Small intestine (tissue), 7 donors: Measurements from ENCODE around the gene CXADR. TPM values are rescaled to one million over a fixed set of nuclear protein-coding genes. Genes with fewer than 3 reads are reported as not detected.
"Not testable (repeated sequence)": the region's sequence is repeated elsewhere in the genome, so short reads cannot be mapped to it uniquely, and the experiment has no call there.

Experiments used
- DNase-seq, 2 donors: peaks; one replicate each; pipeline versions ENCODE4 v3.0.0 to v3.0.0-alpha.2; 2013
- FAIRE-seq: peaks from 2 replicates; lab custom pipeline; 2012; peaks lifted over from hg19 to GRCh38; lab: Jason Lieb, UNC
- H3K27ac ChIP-seq, 3 donors: one replicate each; pipeline ENCODE4 v1.5.1; 2013; ENCODE audit warnings: low read length in 2 of 3, mild to moderate bottlenecking in 2 of 3, control low read depth in 1 of 3, inconsistent platforms in 1 of 3, low read depth in 1 of 3, moderate library complexity in 1 of 3
- H3K27me3 ChIP-seq, 3 donors: one replicate each; pipeline ENCODE4 v1.6.1; 2013; ENCODE audit warnings: low read length in 3 of 3, inconsistent platforms in 1 of 3; ENCODE audit not compliant: control insufficient read depth in 3 of 3, insufficient read depth in 3 of 3
- H3K36me3 ChIP-seq, 3 donors: one replicate each; pipeline ENCODE4 v1.6.1; 2013; ENCODE audit warnings: low read length in 3 of 3, inconsistent platforms in 1 of 3, low read depth in 1 of 3, mild to moderate bottlenecking in 1 of 3, moderate library complexity in 1 of 3; ENCODE audit not compliant: control insufficient read depth in 3 of 3, insufficient read depth in 2 of 3
- H3K4me1 ChIP-seq, 3 donors: one replicate each; pipeline ENCODE4 v1.6.1; 2013; ENCODE audit warnings: low read length in 2 of 3, inconsistent platforms in 1 of 3, low read depth in 1 of 3, mild to moderate bottlenecking in 1 of 3, moderate library complexity in 1 of 3; ENCODE audit not compliant: control insufficient read depth in 3 of 3, insufficient read depth in 2 of 3
- H3K4me3 ChIP-seq, 3 donors: one replicate each; pipeline ENCODE4 v1.5.1; 2013; ENCODE audit warnings: low read length in 3 of 3, control low read depth in 1 of 3, inconsistent platforms in 1 of 3, low read depth in 1 of 3, mild to moderate bottlenecking in 1 of 3, moderate library complexity in 1 of 3
- H3K9me3 ChIP-seq, 2 donors: one replicate each; pipeline ENCODE4 v1.6.1; 2013; ENCODE audit warnings: low read depth in 1 of 2, low read length in 1 of 2; ENCODE audit not compliant: control insufficient read depth in 2 of 2, insufficient read depth in 1 of 2
- WGBS, 3 donors: extraction: QIAGEN DNeasy Blood & Tissue Kit; methylation state at CpG; one replicate each; pipeline ENCODE4 v1.1.7; 2013; 5-methylcytosine and 5-hydroxymethylcytosine counted together
- polyA plus RNA-seq, 4 donors: library from polyadenylated mRNA; stranded (reverse) in 3 of 4; unstranded in 1 of 4; fragments of 200-250 nt in 3 of 4; fragments of 120-200 nt in 1 of 4; gene quantifications; one replicate each; pipeline versions ENCODE4 v1.2.1 to v1.2.3, GENCODE V29; 2013
- donor health status: healthy with polysubstance abuse.
- donor health status: control.
- donor health status: control.
- donor health status: Bipolar disorder and iron deficiency.
- donor health status: healthy.

The CXADR gene
- polyA plus RNA-seq, 4 donors: 12.5 to 64.8 (median 35.7) TPM

DNA sequence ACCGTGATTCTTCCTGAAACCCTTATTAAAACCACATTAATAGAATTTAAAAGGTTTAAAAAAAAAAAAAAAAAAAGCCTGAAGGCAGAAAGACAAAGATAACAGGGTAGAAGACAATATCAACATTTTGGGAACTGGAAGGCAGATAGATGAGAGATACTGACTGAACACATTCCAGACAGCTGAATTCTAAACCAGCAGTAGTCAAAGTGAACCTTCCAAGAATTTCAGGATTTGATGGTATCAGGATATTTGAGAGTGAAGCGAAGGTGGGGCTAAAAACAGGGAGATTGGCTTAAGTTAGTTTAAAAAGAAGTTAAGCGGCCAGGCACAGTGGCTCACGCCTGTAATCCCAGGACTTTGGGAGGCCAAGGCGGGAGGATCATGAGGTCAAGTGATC is 5.3 kb upstream of the CXADR start:
- WGBS, 3 donors: 77 to 87% (median 86%) methylated on average over 5 of the region's 5 CpGs
- no peak for FAIRE-seq

DNA sequence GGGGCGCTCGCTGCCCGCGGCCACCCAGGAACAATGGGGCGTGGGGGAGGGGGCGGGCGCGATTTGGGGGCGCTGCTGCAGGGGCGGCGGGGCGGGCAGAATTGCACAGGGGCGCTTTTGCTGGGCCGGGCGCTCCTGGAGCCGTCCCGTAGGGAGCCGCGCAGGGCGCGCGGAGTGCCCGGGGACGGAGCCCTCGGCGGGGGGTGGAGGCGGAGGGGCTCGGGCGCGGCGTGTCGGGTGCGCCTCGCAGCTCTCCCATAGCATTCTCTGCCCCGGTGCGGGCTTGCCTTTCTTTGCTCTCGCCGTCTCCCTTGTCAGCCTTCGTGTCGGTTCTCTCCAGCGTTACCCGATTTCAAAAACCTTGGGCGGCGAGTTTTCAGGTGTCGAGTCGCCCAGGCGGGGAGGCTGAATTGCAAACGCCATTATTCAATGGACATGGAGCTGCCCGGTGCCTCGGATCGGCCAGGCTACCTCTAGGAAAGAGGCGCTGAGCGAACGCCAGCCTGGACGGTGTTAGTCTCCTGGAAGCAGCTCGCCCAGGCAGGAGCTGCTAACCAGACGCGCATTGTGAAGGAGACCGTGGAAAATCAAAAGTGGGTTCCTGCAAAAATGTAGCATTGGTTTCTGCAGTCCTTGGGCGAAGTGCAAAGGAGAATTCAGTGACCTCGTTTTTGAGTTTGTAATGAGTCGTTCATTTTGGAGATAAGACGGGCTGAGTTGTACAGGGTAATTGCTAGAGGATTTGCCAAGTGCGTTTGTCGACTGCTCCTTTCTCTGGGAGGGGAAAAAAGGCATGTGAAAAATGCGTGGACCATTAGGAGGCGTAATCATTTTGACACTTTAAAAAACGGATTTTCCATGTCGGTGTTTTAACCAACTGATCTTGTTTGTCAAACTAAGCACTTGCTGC is 626 bp downstream of the CXADR start:
- DNase-seq (peak; percentile 75 to 81), FAIRE-seq (no peak)
- Histone ChIP-seq H3K27me3 (peaks cover 0 to 2% (median 0%) of the 10 kb centered on the region in 3 donors), H3K4me1 (peaks cover 0 to 6% (median 0%) of the 10 kb centered on the region in 3 donors), H3K9me3 (no peaks in the 10 kb centered on the region), H3K36me3 (peaks cover 0 to 8% (median 0%) of the 10 kb centered on the region in 3 donors), H3K27ac (peak overlapping the region; percentile 75 to 98 (median 91)), H3K4me3 (peak overlapping the region; percentile 63 to 96 (median 89))
- 1 to 2% (median 1%) methylated on average over 39 to 69 of the region's 69 CpGs for WGBS, 3 donors

More for the DNA sequence above, 5.3 kb upstream of the CXADR start:
- Histone ChIP-seq H3K9me3 (peaks cover 1 to 14% of the 10 kb centered on the region in 2 donors), H3K36me3 (peaks cover 0 to 4% (median 0%) of the 10 kb centered on the region in 3 donors), H3K27ac (no peak overlapping the region), H3K4me3 (no peak overlapping the region), H3K27me3 (no peaks in the 10 kb centered on the region), H3K4me1 (no peaks in the 10 kb centered on the region)
- no peak for DNase-seq

GRCh38 chr21:17514124-17514845 is 1.4 kb downstream of the CXADR start:
- DNase-seq (peak; percentile 55), FAIRE-seq (no peak)
- WGBS, 3 donors: 38 to 45% (median 40%) methylated on average over 13 of the region's 13 CpGs
- peak overlapping the region; percentile 75 to 98 (median 91) for H3K27ac ChIP-seq
- H3K4me1 ChIP-seq: peaks cover 0 to 6% (median 5%) of the 10 kb centered on the region in 3 donors
- H3K9me3 ChIP-seq: no peaks in the 10 kb centered on the region
- H3K4me3 ChIP-seq: peak overlapping the region; percentile 25 to 96 (median 89)
- H3K36me3 ChIP-seq: peaks cover 0 to 12% (median 0%) of the 10 kb centered on the region in 3 donors
- peaks cover 0 to 2% (median 0%) of the 10 kb centered on the region in 3 donors for H3K27me3 ChIP-seq

DNA sequence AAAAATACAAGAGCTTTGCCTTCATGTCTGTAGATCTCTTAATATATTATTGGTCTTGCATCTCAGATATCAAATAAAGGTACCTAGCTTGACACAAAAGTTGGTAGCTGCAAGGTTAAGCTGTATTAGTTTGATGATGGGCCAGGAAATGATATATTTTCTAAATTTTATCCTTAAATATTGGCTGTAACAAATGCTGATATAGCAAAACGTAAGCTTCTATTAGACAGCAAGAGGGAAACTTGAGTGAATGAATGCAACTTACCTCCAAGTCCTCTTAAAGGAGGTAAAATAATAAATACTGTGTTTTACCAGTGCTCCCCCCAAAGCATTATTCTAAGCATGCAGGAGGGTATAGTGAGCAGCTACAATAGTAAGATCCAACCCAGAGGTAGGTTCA is 4.2 kb downstream of the CXADR start:
- DNase-seq, H3K9me3 ChIP-seq, H3K4me1 ChIP-seq, H3K27me3 ChIP-seq, H3K4me3 ChIP-seq, H3K27ac ChIP-seq: not testable (repeated sequence)
- WGBS, 3 donors: 86 to 93% (median 88%) methylated on average over 1 of the region's 1 CpG
- peak; percentile 30 for FAIRE-seq
- peaks cover 0 to 19% (median 1%) of the 10 kb centered on the region in 3 donors for H3K36me3 ChIP-seq

GRCh38 chr21:17519208-17519738 is 6.4 kb downstream of the CXADR start:
- no peak for DNase-seq
- H3K9me3 ChIP-seq: no peaks in the 10 kb centered on the region
- peaks cover 0 to 2% (median 0%) of the 10 kb centered on the region in 3 donors for H3K27me3 ChIP-seq
- 57 to 78% (median 71%) methylated on average over 2 of the region's 2 CpGs for WGBS, 3 donors
- FAIRE-seq: no peak
- H3K4me1 ChIP-seq: peaks cover 0 to 17% (median 11%) of the 10 kb centered on the region in 3 donors
- H3K4me3 ChIP-seq: no peak overlapping the region
- H3K36me3 ChIP-seq: peaks cover 0 to 28% (median 1%) of the 10 kb centered on the region in 3 donors
- no peak overlapping the region for H3K27ac ChIP-seq

GRCh38 chr21:17519965-17520609 is 7.2 kb downstream of the CXADR start:
- FAIRE-seq (no peak), DNase-seq (peak in 1 of 2 donors; percentile 30)
- Histone ChIP-seq H3K27ac (no peak overlapping the region), H3K36me3 (peaks cover 0 to 31% (median 1%) of the 10 kb centered on the region in 3 donors), H3K9me3 (no peaks in the 10 kb centered on the region), H3K4me1 (peaks cover 0 to 17% (median 11%) of the 10 kb centered on the region in 3 donors), H3K4me3 (no peak overlapping the region), H3K27me3 (peaks cover 0 to under 1% (median 0%) of the 10 kb centered on the region in 3 donors)
- 75 to 83% (median 83%) methylated on average over 8 of the region's 8 CpGs for whole genome bisulfite sequencing, 3 donors

DNA sequence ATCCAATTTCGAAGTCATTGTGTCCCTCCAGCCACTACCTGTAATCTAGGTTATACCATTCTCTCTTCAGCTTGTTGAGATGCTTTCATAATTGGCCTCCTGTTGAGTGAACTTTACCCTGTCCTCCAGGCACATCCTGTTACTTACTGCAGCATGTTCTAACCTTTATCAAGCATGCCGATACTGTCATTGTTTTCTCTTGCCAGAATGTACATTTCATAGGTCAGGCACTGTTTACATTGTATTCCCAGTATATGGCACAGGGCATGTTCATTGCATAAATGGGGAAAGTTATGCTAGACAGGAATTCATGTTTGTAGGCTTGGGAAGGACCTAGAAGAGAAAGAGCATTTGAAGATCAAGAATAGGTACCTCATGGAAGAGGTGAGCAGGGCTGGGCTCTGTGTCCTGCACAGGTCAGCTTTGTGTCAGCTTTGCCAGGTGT is 10.2 kb downstream of the CXADR start:
- no peaks in the 10 kb centered on the region for H3K27me3 ChIP-seq
- 16 to 51% (median 40%) methylated on average over 2 of the region's 2 CpGs for WGBS, 3 donors
- DNase-seq: peak; percentile 84 to 93
- no peak for FAIRE-seq
- no peaks in the 10 kb centered on the region for H3K9me3 ChIP-seq
- peaks cover 0 to 17% (median 11%) of the 10 kb centered on the region in 3 donors for H3K4me1 ChIP-seq
- H3K36me3 ChIP-seq: peaks cover 0 to 25% (median 1%) of the 10 kb centered on the region in 3 donors
- peak overlapping the region in 2 of 3 donors; percentile 38 to 79 for H3K27ac ChIP-seq
- no peak overlapping the region for H3K4me3 ChIP-seq
